Gastrocnemius medialis (tissue), 4 donors: Measurements from ENCODE around the gene TRIM7. TPM values are rescaled to one million over a fixed set of nuclear protein-coding genes. Genes with fewer than 3 reads are reported as not detected.

ENCODE experiments used
- ATAC-seq, 2 donors: fragments of 150-250 bp; one replicate each; pipeline ENCODE4 v1.9.1; 2016
- DNase-seq, 2 donors: peaks; one replicate each; pipeline ENCODE4 v3.0.0-alpha.2; 2019
- H3K27ac ChIP-seq, 4 donors: fragments of 200-600 bp; sonication (generic); 1 replicate in 1 of 4; 2 replicates in 3 of 4; pipeline ENCODE4 v1.5.1; 2016 to 2018; ENCODE audit warnings: mild to moderate bottlenecking in 2 of 4, moderate library complexity in 1 of 4
- H3K27me3 ChIP-seq, 3 donors: fragments of 200-600 bp; sonication (generic) in 2 of 3; 1 replicate in 1 of 3; 2 replicates in 2 of 3; pipeline versions ENCODE4 v1.5.1 to v1.6.0; 2016 to 2019; ENCODE audit warnings: mild to moderate bottlenecking in 1 of 3, moderate library complexity in 1 of 3
- H3K36me3 ChIP-seq, 2 donors: fragments of 200-600 bp; sonication (generic) in 1 of 2; one replicate each; pipeline ENCODE4 v1.5.1; 2017 to 2018
- H3K4me1 ChIP-seq, 2 donors: fragments of 200-600 bp; sonication (generic) in 1 of 2; one replicate each; pipeline ENCODE4 v1.5.1; 2016 to 2017; ENCODE audit warnings: mild to moderate bottlenecking in 2 of 2
- H3K4me3 ChIP-seq, 4 donors: fragments of 200-600 bp; sonication (generic) in 3 of 4; 1 replicate in 1 of 4; 2 replicates in 3 of 4; pipeline ENCODE4 v1.5.1; 2016 to 2019; ENCODE audit warnings: mild to moderate bottlenecking in 2 of 4
- H3K9me3 ChIP-seq, 3 donors: fragments of 200-600 bp; sonication (generic) in 2 of 3; 1 replicate in 1 of 3; 2 replicates in 2 of 3; pipeline ENCODE4 v1.5.1; 2016 to 2019
- POLR2A ChIP-seq, 2 donors: fragments of 450-650 bp; IDR thresholded peaks; one replicate each; pipeline ENCODE4 v1.6.1; 2017; ENCODE audit warnings: antibody characterized with exemption in 2 of 2, mild to moderate bottlenecking in 2 of 2, moderate library complexity in 2 of 2
- in situ Hi-C, 4 donors: fragments of 200-750 bp; cut with MboI; loops; one replicate each; pipeline versions ENCODE4 v1.15.0 to v1.8.0; 2017; ENCODE audit warnings: low sequenced_read_pairs in 4 of 4
- intact Hi-C: fragments of 100-400 bp; cut with DNase I; formaldehyde crosslinking; loops from one replicate; pipeline ENCODE4 v1.15.1; 2023; ENCODE audit warnings: low total_unique reads
- total RNA-seq, 4 donors: library from RNA; depleted of rRNA; stranded (reverse); fragments of >200 nt; gene quantifications; one replicate each; pipeline versions ENCODE4 v1.1.0 to v1.2.3, GENCODE V29; 2016
- TF ChIP-seq, protein P1 (sequence below), 5 experiments: fragments of 450-650 bp in 3 of 5; fragments of 200-600 bp in 2 of 5; sonication (generic) in 2 of 5; IDR thresholded peaks in 4 of 5; conservative IDR thresholded peaks in 1 of 5; 1 replicate in 4 of 5; 2 replicates in 1 of 5; pipeline ENCODE4 v1.5.1; 2016 to 2019; ENCODE audit warnings: antibody characterized with exemption in 5 of 5, mild to moderate bottlenecking in 3 of 5, moderate library complexity in 3 of 5

Gene TRIM7
- total RNA-seq, 4 donors from 2014 or later: 27.9 to 58.4 (median 47.1) TPM

DNA sequence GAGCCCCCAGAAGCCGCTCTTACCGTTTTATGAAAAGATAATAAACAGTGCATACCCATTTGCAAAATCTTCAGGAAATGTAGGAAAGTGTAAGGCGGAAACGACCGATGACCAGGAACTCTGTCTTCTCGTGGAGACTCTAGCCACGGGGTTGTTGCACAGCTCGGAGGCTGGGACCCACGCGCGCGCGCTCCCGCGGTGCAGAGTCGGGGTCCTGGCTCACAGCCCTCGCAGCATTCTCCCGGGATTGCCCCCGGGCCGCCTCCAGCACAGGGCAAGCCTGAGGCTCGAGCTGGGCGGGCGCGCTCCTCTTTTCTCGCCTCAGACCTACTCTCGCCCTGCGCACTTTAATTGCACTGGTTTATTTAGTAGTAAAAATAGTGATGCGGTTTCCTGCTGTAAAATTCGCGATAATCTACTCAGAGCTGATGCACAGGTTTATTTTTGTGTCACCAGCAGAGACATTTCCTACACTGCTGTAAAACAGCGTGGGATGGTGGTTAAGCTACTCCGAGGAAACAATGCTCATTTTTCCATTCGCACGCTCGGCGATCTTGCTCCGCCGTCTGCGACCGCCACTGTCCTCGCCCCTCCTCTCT, 15.5 kb downstream of the TRIM7 start:
- Histone ChIP-seq H3K36me3 (no peaks in the 10 kb centered on the region), H3K27ac (peak overlapping the region; percentile 89 to 98 (median 93)), H3K4me1 (peaks cover 11 to 22% of the 10 kb centered on the region in 2 donors), H3K4me3 (peak overlapping the region; percentile 67 to 97 (median 77)), H3K27me3 (no peaks in the 10 kb centered on the region), H3K9me3 (no peaks in the 10 kb centered on the region)
- TF ChIP-seq POLR2A (IDR thresholded peaks at IDR 0.05): no peak
- TF ChIP-seq, protein P1, sequence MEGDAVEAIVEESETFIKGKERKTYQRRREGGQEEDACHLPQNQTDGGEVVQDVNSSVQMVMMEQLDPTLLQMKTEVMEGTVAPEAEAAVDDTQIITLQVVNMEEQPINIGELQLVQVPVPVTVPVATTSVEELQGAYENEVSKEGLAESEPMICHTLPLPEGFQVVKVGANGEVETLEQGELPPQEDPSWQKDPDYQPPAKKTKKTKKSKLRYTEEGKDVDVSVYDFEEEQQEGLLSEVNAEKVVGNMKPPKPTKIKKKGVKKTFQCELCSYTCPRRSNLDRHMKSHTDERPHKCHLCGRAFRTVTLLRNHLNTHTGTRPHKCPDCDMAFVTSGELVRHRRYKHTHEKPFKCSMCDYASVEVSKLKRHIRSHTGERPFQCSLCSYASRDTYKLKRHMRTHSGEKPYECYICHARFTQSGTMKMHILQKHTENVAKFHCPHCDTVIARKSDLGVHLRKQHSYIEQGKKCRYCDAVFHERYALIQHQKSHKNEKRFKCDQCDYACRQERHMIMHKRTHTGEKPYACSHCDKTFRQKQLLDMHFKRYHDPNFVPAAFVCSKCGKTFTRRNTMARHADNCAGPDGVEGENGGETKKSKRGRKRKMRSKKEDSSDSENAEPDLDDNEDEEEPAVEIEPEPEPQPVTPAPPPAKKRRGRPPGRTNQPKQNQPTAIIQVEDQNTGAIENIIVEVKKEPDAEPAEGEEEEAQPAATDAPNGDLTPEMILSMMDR (IDR thresholded peaks at IDR 0.05 in 4 of 5, conservative IDR thresholded peaks at IDR 0.05 in 1 of 5): no peak
- in situ Hi-C loops (loop anchor here in 2 of 4 donors (10.0 kb wide), 1 partner anchor 75 kb away; the partner anchor contains the start of gene TRIM52 (in 2 of the 2)), intact Hi-C loops (loop anchor here (2.0 to 10.0 kb wide), 2 partner anchors 325 to 381 kb away; partner anchors contain the start of gene ZFP62)
- no peak for ATAC-seq
- DNase-seq: no peak

DNA sequence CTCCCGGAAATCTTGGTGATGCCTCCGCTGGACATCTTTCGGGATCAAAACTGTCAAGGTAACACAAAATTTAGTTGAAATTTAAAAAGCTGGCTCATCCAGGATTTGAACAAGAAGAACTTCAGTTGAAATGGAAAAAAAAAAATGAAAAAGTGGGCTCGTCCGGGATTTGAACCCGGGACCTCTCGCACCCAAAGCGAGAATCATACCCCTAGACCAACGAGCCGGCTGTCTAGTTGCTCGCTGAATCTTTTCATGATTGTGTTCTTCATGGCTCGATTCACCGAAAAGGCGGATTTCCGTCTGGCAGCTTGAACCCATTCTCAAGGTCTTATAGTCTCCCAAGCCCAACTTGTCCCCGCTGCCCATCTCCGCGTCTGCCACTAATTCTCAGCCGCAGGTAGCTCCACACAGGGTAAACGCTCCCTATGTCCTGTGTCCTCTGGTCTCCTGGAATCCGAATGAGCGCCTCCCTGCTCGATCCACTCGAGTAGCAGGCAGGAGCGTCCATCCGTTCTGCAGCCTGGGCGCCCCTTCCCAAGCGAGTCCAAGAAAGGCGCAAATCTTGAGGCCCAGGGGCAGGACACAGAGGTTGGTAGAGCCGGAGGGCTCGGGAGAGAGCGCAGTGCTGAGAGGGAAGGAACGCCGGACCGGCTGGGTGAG, 16.2 kb downstream of the TRIM7 start:
- ATAC-seq (peak; percentile 24 to 35), DNase-seq (peak in 1 of 2 donors; percentile 65)
- no peaks in the 10 kb centered on the region for H3K36me3 ChIP-seq
- peak overlapping the region; percentile 89 to 98 (median 91) for H3K27ac ChIP-seq
- intact Hi-C loops: loop anchor here (1.0 to 10.0 kb wide), 4 partner anchors 28 to 380 kb away; partner anchors contain the start of genes TRIM52 and ZFP62
- H3K27me3 ChIP-seq: no peaks in the 10 kb centered on the region
- no peaks in the 10 kb centered on the region for H3K9me3 ChIP-seq
- H3K4me3 ChIP-seq: peak overlapping the region; percentile 67 to 97 (median 77)
- in situ Hi-C loops: loop anchor here in 2 of 4 donors (10.0 kb wide), 1 partner anchor 76 kb away; the partner anchor contains the start of gene TRIM52 (in 2 of the 2)
- H3K4me1 ChIP-seq: peaks cover 8 to 21% of the 10 kb centered on the region in 2 donors
- TF ChIP-seq POLR2A (IDR thresholded peaks at IDR 0.05): no peak
- TF ChIP-seq, protein P1 (IDR thresholded peaks at IDR 0.05 in 4 of 5, conservative IDR thresholded peaks at IDR 0.05 in 1 of 5): no peak

DNA sequence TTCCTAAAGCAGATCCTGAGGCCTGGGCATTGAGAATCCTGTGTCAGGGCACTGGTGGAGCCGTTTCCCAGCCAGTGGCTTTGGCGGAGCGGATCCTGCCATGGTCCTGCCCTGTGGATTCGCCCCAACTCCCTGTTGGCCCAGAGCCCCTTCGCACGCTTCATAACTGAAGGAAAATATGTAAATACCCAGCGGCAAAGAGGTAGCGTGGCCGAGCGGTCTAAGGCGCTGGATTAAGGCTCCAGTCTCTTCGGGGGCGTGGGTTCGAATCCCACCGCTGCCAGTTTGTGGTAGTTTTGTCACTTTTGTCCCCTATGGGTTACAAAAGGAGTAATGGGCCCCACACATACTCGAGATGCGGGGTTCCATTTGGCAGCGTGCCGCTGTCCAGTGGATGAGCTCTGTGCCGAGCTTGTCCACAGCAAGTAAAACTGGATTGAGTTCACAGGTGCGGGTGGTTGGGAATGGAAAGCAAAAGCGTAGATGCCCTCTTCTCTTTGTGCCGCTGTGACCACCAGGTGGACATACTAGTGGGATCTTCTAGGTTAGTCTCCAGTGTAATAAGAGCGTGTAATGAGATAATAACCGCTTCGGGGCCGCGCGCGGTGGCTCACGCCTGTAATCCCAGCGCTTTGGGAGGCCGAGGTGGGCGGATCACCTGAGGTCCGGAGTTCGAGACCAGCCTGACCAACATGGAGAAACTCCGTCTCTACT, 17.3 kb downstream of the TRIM7 start:
- no peaks in the 10 kb centered on the region for H3K27me3 ChIP-seq
- H3K4me3 ChIP-seq: peak overlapping the region; percentile 67 to 97 (median 77)
- H3K9me3 ChIP-seq: no peaks in the 10 kb centered on the region
- H3K36me3 ChIP-seq: no peaks in the 10 kb centered on the region
- H3K4me1 ChIP-seq: peaks cover 5 to 19% of the 10 kb centered on the region in 2 donors
- in situ Hi-C loops (loop anchor here in 2 of 4 donors (10.0 kb wide), 1 partner anchor 77 kb away; the partner anchor contains the start of gene TRIM52 (in 2 of the 2)), intact Hi-C loops (loop anchor here (1.0 to 10.0 kb wide), 4 partner anchors 26 to 379 kb away; partner anchors contain the start of genes TRIM52 and ZFP62)
- TF ChIP-seq, protein P1 (IDR thresholded peaks at IDR 0.05 in 4 of 5, conservative IDR thresholded peaks at IDR 0.05 in 1 of 5): peak; percentile 10 to 32 (median 20)
- TF ChIP-seq POLR2A (IDR thresholded peaks at IDR 0.05): no peak
- H3K27ac ChIP-seq: peak overlapping the region; percentile 89 to 98 (median 91)
- ATAC-seq (no peak), DNase-seq (peak in 1 of 2 donors; percentile 75)

DNA sequence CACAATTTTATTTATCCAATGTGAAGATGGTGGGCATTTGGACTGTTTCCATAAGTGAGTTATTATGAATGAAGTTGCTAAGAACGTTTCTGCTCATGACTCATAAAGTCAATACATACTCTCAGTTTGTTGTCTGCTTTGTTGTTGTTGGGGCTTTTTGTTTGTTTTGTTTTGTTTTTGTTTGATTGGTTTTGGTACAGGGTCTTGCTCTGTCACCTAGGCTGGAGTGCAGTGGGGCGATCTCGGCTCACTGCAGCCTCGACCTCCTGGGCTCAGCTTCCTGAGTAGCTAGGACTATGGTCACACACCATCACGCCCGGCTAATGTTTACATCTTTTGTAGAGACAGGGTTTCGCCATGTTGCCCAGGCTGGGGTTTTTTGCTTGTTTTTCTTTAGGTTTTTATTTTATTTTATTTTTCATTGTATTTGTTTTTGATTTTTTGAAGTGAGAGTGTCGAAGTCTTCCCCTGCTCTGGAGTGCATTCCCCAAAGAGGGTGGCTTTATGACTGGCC, 18.0 kb downstream of the TRIM7 start:
- DNase-seq (no peak), ATAC-seq (no peak)
- Histone ChIP-seq H3K27me3 (no peaks in the 10 kb centered on the region), H3K9me3 (no peaks in the 10 kb centered on the region), H3K27ac (peak overlapping the region; percentile 89 to 98 (median 91)), H3K4me3 (peak overlapping the region in 1 of 4 donors; percentile 67), H3K4me1 (peaks cover 7 to 12% of the 10 kb centered on the region in 2 donors), H3K36me3 (no peaks in the 10 kb centered on the region)
- intact Hi-C loops: loop anchor here (10.0 kb wide), 1 partner anchor 322 kb away; the partner anchor contains the start of gene ZFP62
- in situ Hi-C loops: loop anchor here in 2 of 4 donors (10.0 kb wide), 1 partner anchor 78 kb away; the partner anchor contains the start of gene TRIM52 (in 2 of the 2)
- no peak for TF ChIP-seq POLR2A (IDR thresholded peaks at IDR 0.05)
